ENCODE results near the gene OMA1. TPM values are rescaled to one million over a fixed set of nuclear protein-coding genes. Genes with fewer than 3 reads are reported as not detected.

Gene OMA1
- polyA plus RNA-seq, 1 donor from 2014 or later, result 11.0 TPM

DNA sequence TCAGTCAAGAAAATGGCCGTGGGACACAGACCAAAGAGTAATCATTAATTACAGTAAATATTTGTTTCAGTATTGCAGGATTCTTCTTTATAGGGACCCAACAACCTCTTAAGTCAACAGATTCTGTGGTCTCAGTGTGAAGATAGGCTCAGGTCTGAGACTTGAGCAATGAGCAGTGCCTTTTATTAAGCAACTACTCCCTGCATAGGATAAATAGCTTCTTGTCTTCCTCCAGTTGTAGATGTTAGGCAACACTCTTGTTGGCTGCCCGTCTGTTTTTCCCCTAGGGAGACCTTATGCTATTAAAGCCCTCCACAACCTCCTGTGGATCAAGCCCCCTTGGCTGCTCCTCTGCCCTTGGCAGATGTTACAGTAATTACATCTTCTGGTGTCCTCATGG, 1.8 kb upstream of the OMA1 start:
- Histone ChIP-seq H3K27ac (ENCODE audit: low read length) (no peak overlapping the region), H3K9me2 (ENCODE audit: insufficient read depth, low read length) (no peaks in the 10 kb centered on the region), H2AFZ (ENCODE audit: low read depth, low read length) (no peak overlapping the region), H3K4me2 (ENCODE audit: low read length) (no peak overlapping the region), H3K4me3 (ENCODE audit: low read length) (no peak overlapping the region), H3K9me3 (ENCODE audit: low read length) (no peaks in the 10 kb centered on the region), H3K9ac (ENCODE audit: low read length) (no peak overlapping the region), H3K36me3 (ENCODE audit: insufficient read depth, low read length) (no peaks in the 10 kb centered on the region), H3F3A (ENCODE audit: insufficient read depth, low read length, poor library complexity, severe bottlenecking) (no peaks in the 10 kb centered on the region), H3K27me3 (ENCODE audit: insufficient read depth, low read depth, low read length) (no peaks in the 10 kb centered on the region), H4K20me1 (ENCODE audit: insufficient read depth) (no peaks in the 10 kb centered on the region), H3K79me2 (replicated peaks; ENCODE audit: insufficient read depth, low read length) (no peaks in the 10 kb centered on the region)
- TF ChIP-seq TAF1 (IDR thresholded peaks at IDR 0.05; ENCODE audit: low read depth) (no peak), SMC3 (conservative IDR thresholded peaks at IDR 0.05; ENCODE audit: poor library complexity) (no peak), EP300 (conservative IDR thresholded peaks at IDR 0.05; ENCODE audit: poor library complexity, severe bottlenecking) (no peak), MXI1 (conservative IDR thresholded peaks at IDR 0.05; ENCODE audit: poor library complexity, severe bottlenecking) (no peak)
- TF ChIP-seq, protein P1, sequence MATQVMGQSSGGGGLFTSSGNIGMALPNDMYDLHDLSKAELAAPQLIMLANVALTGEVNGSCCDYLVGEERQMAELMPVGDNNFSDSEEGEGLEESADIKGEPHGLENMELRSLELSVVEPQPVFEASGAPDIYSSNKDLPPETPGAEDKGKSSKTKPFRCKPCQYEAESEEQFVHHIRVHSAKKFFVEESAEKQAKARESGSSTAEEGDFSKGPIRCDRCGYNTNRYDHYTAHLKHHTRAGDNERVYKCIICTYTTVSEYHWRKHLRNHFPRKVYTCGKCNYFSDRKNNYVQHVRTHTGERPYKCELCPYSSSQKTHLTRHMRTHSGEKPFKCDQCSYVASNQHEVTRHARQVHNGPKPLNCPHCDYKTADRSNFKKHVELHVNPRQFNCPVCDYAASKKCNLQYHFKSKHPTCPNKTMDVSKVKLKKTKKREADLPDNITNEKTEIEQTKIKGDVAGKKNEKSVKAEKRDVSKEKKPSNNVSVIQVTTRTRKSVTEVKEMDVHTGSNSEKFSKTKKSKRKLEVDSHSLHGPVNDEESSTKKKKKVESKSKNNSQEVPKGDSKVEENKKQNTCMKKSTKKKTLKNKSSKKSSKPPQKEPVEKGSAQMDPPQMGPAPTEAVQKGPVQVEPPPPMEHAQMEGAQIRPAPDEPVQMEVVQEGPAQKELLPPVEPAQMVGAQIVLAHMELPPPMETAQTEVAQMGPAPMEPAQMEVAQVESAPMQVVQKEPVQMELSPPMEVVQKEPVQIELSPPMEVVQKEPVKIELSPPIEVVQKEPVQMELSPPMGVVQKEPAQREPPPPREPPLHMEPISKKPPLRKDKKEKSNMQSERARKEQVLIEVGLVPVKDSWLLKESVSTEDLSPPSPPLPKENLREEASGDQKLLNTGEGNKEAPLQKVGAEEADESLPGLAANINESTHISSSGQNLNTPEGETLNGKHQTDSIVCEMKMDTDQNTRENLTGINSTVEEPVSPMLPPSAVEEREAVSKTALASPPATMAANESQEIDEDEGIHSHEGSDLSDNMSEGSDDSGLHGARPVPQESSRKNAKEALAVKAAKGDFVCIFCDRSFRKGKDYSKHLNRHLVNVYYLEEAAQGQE (IDR thresholded peaks at IDR 0.05; ENCODE audit: borderline replicate concordance), result no peak
- TF ChIP-seq, protein P2, sequence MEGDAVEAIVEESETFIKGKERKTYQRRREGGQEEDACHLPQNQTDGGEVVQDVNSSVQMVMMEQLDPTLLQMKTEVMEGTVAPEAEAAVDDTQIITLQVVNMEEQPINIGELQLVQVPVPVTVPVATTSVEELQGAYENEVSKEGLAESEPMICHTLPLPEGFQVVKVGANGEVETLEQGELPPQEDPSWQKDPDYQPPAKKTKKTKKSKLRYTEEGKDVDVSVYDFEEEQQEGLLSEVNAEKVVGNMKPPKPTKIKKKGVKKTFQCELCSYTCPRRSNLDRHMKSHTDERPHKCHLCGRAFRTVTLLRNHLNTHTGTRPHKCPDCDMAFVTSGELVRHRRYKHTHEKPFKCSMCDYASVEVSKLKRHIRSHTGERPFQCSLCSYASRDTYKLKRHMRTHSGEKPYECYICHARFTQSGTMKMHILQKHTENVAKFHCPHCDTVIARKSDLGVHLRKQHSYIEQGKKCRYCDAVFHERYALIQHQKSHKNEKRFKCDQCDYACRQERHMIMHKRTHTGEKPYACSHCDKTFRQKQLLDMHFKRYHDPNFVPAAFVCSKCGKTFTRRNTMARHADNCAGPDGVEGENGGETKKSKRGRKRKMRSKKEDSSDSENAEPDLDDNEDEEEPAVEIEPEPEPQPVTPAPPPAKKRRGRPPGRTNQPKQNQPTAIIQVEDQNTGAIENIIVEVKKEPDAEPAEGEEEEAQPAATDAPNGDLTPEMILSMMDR (IDR thresholded peaks at IDR 0.05; ENCODE audit: poor library complexity, severe bottlenecking), result no peak

DNA sequence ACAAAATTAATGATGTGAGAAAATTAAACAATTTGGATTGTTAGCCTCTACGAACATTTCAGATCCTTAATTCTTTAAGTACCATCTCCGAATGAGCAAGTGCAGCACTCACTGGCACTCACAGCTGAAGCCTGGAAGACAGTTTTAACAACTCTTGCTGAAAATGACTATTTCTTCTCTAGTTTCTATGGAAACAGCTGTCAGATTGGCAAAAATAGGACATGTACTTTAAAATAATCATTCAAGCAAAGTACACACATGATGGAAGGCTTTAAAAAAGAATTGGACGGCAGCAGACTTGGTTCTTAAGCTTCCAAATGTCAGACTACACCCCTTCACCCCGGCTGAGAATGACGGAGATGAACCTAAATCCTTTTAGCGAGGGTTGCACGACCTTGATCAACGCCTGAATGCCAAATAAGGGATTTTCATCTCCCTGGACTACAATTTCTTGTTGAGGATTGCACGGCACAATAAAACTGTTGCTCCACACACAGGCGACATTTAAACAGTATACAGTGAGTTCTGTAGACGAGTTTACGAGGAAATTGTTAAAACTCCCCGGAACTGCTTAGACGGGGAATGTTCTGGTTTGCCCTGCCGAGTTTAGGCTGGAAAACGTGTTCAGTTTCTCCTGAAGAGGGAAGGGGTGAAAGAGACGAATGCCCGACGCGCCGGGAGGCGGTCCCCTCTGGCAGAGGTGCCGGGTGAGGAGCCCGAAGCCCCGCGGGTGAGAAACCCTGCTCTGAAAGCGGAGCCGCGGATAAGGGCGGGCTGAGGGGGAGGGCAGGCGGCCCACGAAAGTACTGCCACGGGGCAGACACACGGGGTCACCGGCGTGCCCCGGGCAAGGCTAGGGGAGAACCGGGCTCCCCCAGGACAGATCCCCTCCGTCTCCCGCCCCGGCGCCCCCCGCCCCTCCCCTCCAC, 671 bp downstream of the OMA1 start:
- Histone ChIP-seq H3F3A (ENCODE audit: insufficient read depth, low read length, poor library complexity, severe bottlenecking) (no peaks in the 10 kb centered on the region), H3K4me3 (ENCODE audit: low read length) (peak overlapping the region; percentile 80), H3K4me2 (ENCODE audit: low read length) (peak overlapping the region; percentile 97), H3K9me2 (ENCODE audit: insufficient read depth, low read length) (no peaks in the 10 kb centered on the region), H3K79me2 (replicated peaks; ENCODE audit: insufficient read depth, low read length) (no peaks in the 10 kb centered on the region), H2AFZ (ENCODE audit: low read depth, low read length) (peak overlapping the region; percentile 62), H4K20me1 (ENCODE audit: insufficient read depth) (no peaks in the 10 kb centered on the region), H3K36me3 (ENCODE audit: insufficient read depth, low read length) (no peaks in the 10 kb centered on the region), H3K27ac (ENCODE audit: low read length) (peak overlapping the region; percentile 90), H3K27me3 (ENCODE audit: insufficient read depth, low read depth, low read length) (no peaks in the 10 kb centered on the region), H3K9me3 (ENCODE audit: low read length) (no peaks in the 10 kb centered on the region), H3K9ac (ENCODE audit: low read length) (peak overlapping the region; percentile 71)
- TF ChIP-seq SMC3 (conservative IDR thresholded peaks at IDR 0.05; ENCODE audit: poor library complexity) (peak; percentile 15), POLR2AphosphoS5 (IDR thresholded peaks at IDR 0.05) (no peak), RAD21 (conservative IDR thresholded peaks at IDR 0.05) (peak; percentile 25), TAF1 (IDR thresholded peaks at IDR 0.05; ENCODE audit: low read depth) (no peak), MXI1 (conservative IDR thresholded peaks at IDR 0.05; ENCODE audit: poor library complexity, severe bottlenecking) (peak; percentile 63), EP300 (conservative IDR thresholded peaks at IDR 0.05; ENCODE audit: poor library complexity, severe bottlenecking) (peak; percentile 61), EZH2 (IDR thresholded peaks at IDR 0.05; ENCODE audit: borderline replicate concordance, insufficient read depth, low read length, poor library complexity, severe bottlenecking) (no peak)
- TF ChIP-seq, protein P2 (IDR thresholded peaks at IDR 0.05; ENCODE audit: poor library complexity, severe bottlenecking), result no peak
- TF ChIP-seq, protein P1 (IDR thresholded peaks at IDR 0.05; ENCODE audit: borderline replicate concordance), result peak; percentile 17

All from neural cell (in vitro differentiated cells).